Sigmoid colon (tissue), 4 donors: ENCODE data around the gene HTT.

Source experiments
- CTCF ChIP-seq, 4 experiments: fragments of 450-650 bp in 3 of 4; fragments of 200-600 bp in 1 of 4; IDR thresholded peaks; one replicate each; pipeline ENCODE4 v1.5.1; 2016 to 2019; ENCODE audit warnings: antibody characterized with exemption in 4 of 4, mild to moderate bottlenecking in 3 of 4, moderate library complexity in 2 of 4
- EP300 ChIP-seq, 4 donors: sonication (generic); formaldehyde crosslinking; IDR thresholded peaks; one replicate each; pipeline ENCODE4 v1.6.1; 2017; ENCODE audit warnings: antibody characterized with exemption in 4 of 4
- POLR2A ChIP-seq, 2 donors: fragments of 450-650 bp; IDR thresholded peaks; one replicate each; pipeline ENCODE4 v1.6.1; 2016; ENCODE audit warnings: antibody characterized with exemption in 2 of 2, mild to moderate bottlenecking in 2 of 2, moderate library complexity in 2 of 2
- POLR2AphosphoS5 ChIP-seq, 4 donors: sonication (generic); formaldehyde crosslinking; IDR thresholded peaks; one replicate each; pipeline ENCODE4 v1.6.1; 2017; ENCODE audit warnings: antibody characterized with exemption in 4 of 4

GRCh38 chr4:3239303-3239702, 164.8 kb downstream of the HTT start:
- TF ChIP-seq CTCF (IDR thresholded peaks at IDR 0.05) (no peak), POLR2A (IDR thresholded peaks at IDR 0.05) (no peak), EP300 (IDR thresholded peaks at IDR 0.05) (no peak), POLR2AphosphoS5 (IDR thresholded peaks at IDR 0.05) (no peak)
